ENCODE measurements around the gene PTH1R. TPM values are rescaled to one million over a fixed set of nuclear protein-coding genes. Genes with fewer than 3 reads are reported as not detected.
A peak's percentile ranks its signal among the peaks of the same experiment; 100 is the strongest.

Gene PTH1R
- total RNA-seq, 4 donors from 2014 or later, result 0.40 to 1.9 (median 1.5) TPM

DNA sequence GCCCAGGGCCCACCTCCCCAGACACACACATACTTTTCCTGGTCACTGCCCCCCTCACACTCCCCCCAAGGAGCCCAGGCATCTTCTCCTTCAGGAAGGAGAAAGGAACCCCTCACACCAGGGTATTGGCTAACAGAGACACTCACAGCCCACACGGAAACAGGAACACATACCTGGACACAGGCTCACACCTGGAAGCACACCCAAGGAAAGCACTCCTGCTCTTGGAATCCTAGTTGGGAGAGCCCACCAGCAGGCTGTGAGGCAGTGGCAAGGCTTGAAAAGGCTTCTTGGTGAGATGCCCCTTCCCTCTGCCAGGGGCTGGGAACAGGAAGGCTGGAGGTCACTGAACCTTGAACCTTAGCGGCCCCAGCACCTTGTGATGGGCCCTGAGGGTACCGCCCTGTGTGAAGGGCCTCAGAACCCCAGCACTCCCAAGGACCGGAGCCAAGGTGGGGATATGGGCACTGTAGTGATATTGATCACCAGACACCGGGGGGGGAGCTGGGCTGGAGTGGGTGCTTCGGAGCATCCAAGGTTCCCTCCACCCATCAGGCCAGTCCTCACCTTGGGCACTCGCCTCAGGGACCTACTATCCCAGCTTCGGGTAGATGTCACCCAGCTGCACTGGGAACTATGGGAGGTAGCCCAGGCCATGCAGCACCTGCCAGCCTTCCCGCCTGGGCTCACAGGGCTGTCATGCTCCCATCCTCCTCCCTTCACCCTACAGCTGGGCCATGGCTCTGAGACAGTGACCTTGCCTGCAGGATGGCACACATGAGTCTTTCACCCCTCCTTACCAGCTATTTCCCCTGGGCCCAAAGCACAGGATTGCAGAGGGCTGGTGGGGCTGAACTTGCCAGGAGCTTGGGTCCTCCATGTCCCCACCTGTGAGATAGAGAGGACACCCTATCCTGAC is 30.6 kb upstream of the PTH1R start:
- TF ChIP-seq, protein P1, sequence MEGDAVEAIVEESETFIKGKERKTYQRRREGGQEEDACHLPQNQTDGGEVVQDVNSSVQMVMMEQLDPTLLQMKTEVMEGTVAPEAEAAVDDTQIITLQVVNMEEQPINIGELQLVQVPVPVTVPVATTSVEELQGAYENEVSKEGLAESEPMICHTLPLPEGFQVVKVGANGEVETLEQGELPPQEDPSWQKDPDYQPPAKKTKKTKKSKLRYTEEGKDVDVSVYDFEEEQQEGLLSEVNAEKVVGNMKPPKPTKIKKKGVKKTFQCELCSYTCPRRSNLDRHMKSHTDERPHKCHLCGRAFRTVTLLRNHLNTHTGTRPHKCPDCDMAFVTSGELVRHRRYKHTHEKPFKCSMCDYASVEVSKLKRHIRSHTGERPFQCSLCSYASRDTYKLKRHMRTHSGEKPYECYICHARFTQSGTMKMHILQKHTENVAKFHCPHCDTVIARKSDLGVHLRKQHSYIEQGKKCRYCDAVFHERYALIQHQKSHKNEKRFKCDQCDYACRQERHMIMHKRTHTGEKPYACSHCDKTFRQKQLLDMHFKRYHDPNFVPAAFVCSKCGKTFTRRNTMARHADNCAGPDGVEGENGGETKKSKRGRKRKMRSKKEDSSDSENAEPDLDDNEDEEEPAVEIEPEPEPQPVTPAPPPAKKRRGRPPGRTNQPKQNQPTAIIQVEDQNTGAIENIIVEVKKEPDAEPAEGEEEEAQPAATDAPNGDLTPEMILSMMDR (IDR thresholded peaks at IDR 0.05), result no peak
- no peak for TF ChIP-seq POLR2A (IDR thresholded peaks at IDR 0.05)
- Histone ChIP-seq H3K9me3 (peaks cover 0 to 4% (median 0%) of the 10 kb centered on the region in 3 donors), H3K36me3 (no peaks in the 10 kb centered on the region), H3K27me3 (peaks cover 0 to 4% (median 0%) of the 10 kb centered on the region in 4 donors), H3K27ac (peak overlapping the region in 3 of 4 donors; percentile 70 to 84 (median 83)), H3K4me3 (peak overlapping the region in 3 of 4 donors; percentile 48 to 75 (median 57)), H3K4me1 (peaks cover 12 to 24% (median 15%) of the 10 kb centered on the region in 3 donors)
- DNase-seq, result no peak
- intact Hi-C loops (cut with DNase I), result no loop called here
- 100% methylated on average over 1 to 3 of the region's 9 CpGs for WGBS, 2 donors

GRCh38 chr3:46847744-46848143 is 29.8 kb upstream of the PTH1R start:
- no peak for DNase-seq
- TF ChIP-seq, protein P1 (IDR thresholded peaks at IDR 0.05), result no peak
- TF ChIP-seq POLR2A (IDR thresholded peaks at IDR 0.05), result no peak
- Histone ChIP-seq H3K36me3 (no peaks in the 10 kb centered on the region), H3K27me3 (peaks cover 0 to 4% (median 0%) of the 10 kb centered on the region in 4 donors), H3K4me1 (peaks cover 12 to 24% (median 15%) of the 10 kb centered on the region in 3 donors), H3K4me3 (no peak overlapping the region), H3K27ac (no peak overlapping the region), H3K9me3 (no peaks in the 10 kb centered on the region)
- intact Hi-C loops (cut with DNase I), result no loop called here
- WGBS, 2 donors, result 96 to 100% methylated on average over 5 of the region's 5 CpGs

GRCh38 chr3:46848271-46849044 is 29.1 kb upstream of the PTH1R start:
- peaks cover 0 to 4% (median 0%) of the 10 kb centered on the region in 4 donors for H3K27me3 ChIP-seq
- H3K27ac ChIP-seq, result no peak overlapping the region
- TF ChIP-seq, protein P1 (IDR thresholded peaks at IDR 0.05), result peak in 3 of 6 experiments; percentile 18 to 44 (median 27)
- no peak for TF ChIP-seq POLR2A (IDR thresholded peaks at IDR 0.05)
- DNase-seq, result no peak
- intact Hi-C loops (cut with DNase I), result no loop called here
- no peaks in the 10 kb centered on the region for H3K9me3 ChIP-seq
- WGBS, 2 donors, result 69 to 76% methylated on average over 7 to 8 of the region's 12 CpGs
- H3K4me3 ChIP-seq, result no peak overlapping the region
- peaks cover 12 to 24% (median 15%) of the 10 kb centered on the region in 3 donors for H3K4me1 ChIP-seq
- no peaks in the 10 kb centered on the region for H3K36me3 ChIP-seq

GRCh38 chr3:46849045-46849631 is 28.4 kb upstream of the PTH1R start:
- DNase-seq, result no peak

More at GRCh38 chr3:46849045-46849631, 28.4 kb upstream of the PTH1R start:
- no peak overlapping the region for H3K4me3 ChIP-seq
- H3K27me3 ChIP-seq, result peaks cover 0 to 4% (median 0%) of the 10 kb centered on the region in 4 donors
- WGBS, 2 donors, result 75 to 84% methylated on average over 2 to 6 of the region's 7 CpGs
- no peaks in the 10 kb centered on the region for H3K9me3 ChIP-seq
- peaks cover 12 to 24% (median 15%) of the 10 kb centered on the region in 3 donors for H3K4me1 ChIP-seq
- H3K27ac ChIP-seq, result no peak overlapping the region
- intact Hi-C loops (cut with DNase I), result no loop called here
- TF ChIP-seq, protein P1 (IDR thresholded peaks at IDR 0.05), result no peak
- no peak for TF ChIP-seq POLR2A (IDR thresholded peaks at IDR 0.05)
- H3K36me3 ChIP-seq, result no peaks in the 10 kb centered on the region

Measured in esophagus squamous epithelium (tissue), 5 donors.